ENCODE results near the gene CNTNAP4.

The CNTNAP4 gene

GRCh38 chr16:76565542-76565941 is 288.3 kb downstream of the CNTNAP4 start:
- Histone ChIP-seq H4K20me1 (ENCODE audit: insufficient read depth, low read length) (no peaks in the 10 kb centered on the region), H3K9me3 (ENCODE audit: insufficient read depth, low read length, severe bottlenecking) (no peaks in the 10 kb centered on the region), H2AFZ (ENCODE audit: low read depth, low read length) (no peak overlapping the region), H3K9ac (ENCODE audit: low read depth, low read length) (no peak overlapping the region), H3K4me2 (ENCODE audit: insufficient read depth, low read length) (no peak overlapping the region), H3K4me3 (ENCODE audit: low read depth in 1 of 2, low read length in 2 of 2) (no peak overlapping the region), H3K36me3 (ENCODE audit: insufficient read depth, low read length) (no peaks in the 10 kb centered on the region), H3K79me2 (ENCODE audit: insufficient read depth, low read length) (no peaks in the 10 kb centered on the region), H3K27me3 (ENCODE audit: insufficient read depth, low read length, poor library complexity) (no peaks in the 10 kb centered on the region), H3K27ac (ENCODE audit: low read length) (no peak overlapping the region), H3K4me1 (ENCODE audit: insufficient read depth, low read length) (no peaks in the 10 kb centered on the region)
- no peak for ATAC-seq (ENCODE audit: insufficient read depth, low read depth)
- no peak for TF ChIP-seq CTCF (IDR thresholded peaks at IDR 0.05; ENCODE audit: borderline replicate concordance, extremely low read depth, low read length, poor library complexity, severe bottlenecking)
- no peak for TF ChIP-seq EZH2 (IDR thresholded peaks at IDR 0.05; ENCODE audit: borderline replicate concordance, low read depth, low read length, severe bottlenecking)
- no peak for DNase-seq

- Histone ChIP-seq H3K9ac (ENCODE audit: low read depth, low read length) (no peak overlapping the region), H3K27ac (ENCODE audit: low read length) (no peak overlapping the region), H3K4me1 (ENCODE audit: insufficient read depth, low read length) (no peaks in the 10 kb centered on the region), H3K79me2 (ENCODE audit: insufficient read depth, low read length) (no peaks in the 10 kb centered on the region), H3K27me3 (ENCODE audit: insufficient read depth, low read length, poor library complexity) (no peaks in the 10 kb centered on the region), H2AFZ (ENCODE audit: low read depth, low read length) (no peak overlapping the region), H3K4me3 (ENCODE audit: low read depth in 1 of 2, low read length in 2 of 2) (no peak overlapping the region), H3K4me2 (ENCODE audit: insufficient read depth, low read length) (no peak overlapping the region), H4K20me1 (ENCODE audit: insufficient read depth, low read length) (no peaks in the 10 kb centered on the region), H3K9me3 (ENCODE audit: insufficient read depth, low read length, severe bottlenecking) (no peaks in the 10 kb centered on the region), H3K36me3 (ENCODE audit: insufficient read depth, low read length) (no peaks in the 10 kb centered on the region)
- no peak for DNase-seq
- ATAC-seq (ENCODE audit: insufficient read depth, low read depth): no peak
- TF ChIP-seq CTCF (IDR thresholded peaks at IDR 0.05; ENCODE audit: borderline replicate concordance, extremely low read depth, low read length, poor library complexity, severe bottlenecking) (no peak), EZH2 (IDR thresholded peaks at IDR 0.05; ENCODE audit: borderline replicate concordance, low read depth, low read length, severe bottlenecking) (no peak)
Measured at GRCh38 chr16:76571755-76572154, 294.6 kb downstream of the CNTNAP4 start.

- no peaks in the 10 kb centered on the region for H3K4me1 ChIP-seq (ENCODE audit: insufficient read depth, low read length)
- H3K27ac ChIP-seq (ENCODE audit: low read length): no peak overlapping the region
- H3K36me3 ChIP-seq (ENCODE audit: insufficient read depth, low read length): no peaks in the 10 kb centered on the region
- H3K27me3 ChIP-seq (ENCODE audit: insufficient read depth, low read length, poor library complexity): no peaks in the 10 kb centered on the region
- no peak overlapping the region for H2AFZ ChIP-seq (ENCODE audit: low read depth, low read length)
- H3K9me3 ChIP-seq (ENCODE audit: insufficient read depth, low read length, severe bottlenecking): no peaks in the 10 kb centered on the region
- no peaks in the 10 kb centered on the region for H4K20me1 ChIP-seq (ENCODE audit: insufficient read depth, low read length)
- DNase-seq (no peak), ATAC-seq (ENCODE audit: insufficient read depth, low read depth) (no peak)
- no peak overlapping the region for H3K4me3 ChIP-seq (ENCODE audit: low read depth in 1 of 2, low read length in 2 of 2)
- no peak overlapping the region for H3K4me2 ChIP-seq (ENCODE audit: insufficient read depth, low read length)
- no peaks in the 10 kb centered on the region for H3K79me2 ChIP-seq (ENCODE audit: insufficient read depth, low read length)
- no peak overlapping the region for H3K9ac ChIP-seq (ENCODE audit: low read depth, low read length)
- TF ChIP-seq CTCF (IDR thresholded peaks at IDR 0.05; ENCODE audit: borderline replicate concordance, extremely low read depth, low read length, poor library complexity, severe bottlenecking) (no peak), EZH2 (IDR thresholded peaks at IDR 0.05; ENCODE audit: borderline replicate concordance, low read depth, low read length, severe bottlenecking) (no peak)
Measured at GRCh38 chr16:76573281-76573680, 296.1 kb downstream of the CNTNAP4 start.

GRCh38 chr16:76574651-76575050 is 297.4 kb downstream of the CNTNAP4 start:
- TF ChIP-seq CTCF (IDR thresholded peaks at IDR 0.05; ENCODE audit: borderline replicate concordance, extremely low read depth, low read length, poor library complexity, severe bottlenecking): no peak
- TF ChIP-seq EZH2 (IDR thresholded peaks at IDR 0.05; ENCODE audit: borderline replicate concordance, low read depth, low read length, severe bottlenecking): no peak
- Histone ChIP-seq H3K4me1 (ENCODE audit: insufficient read depth, low read length) (no peaks in the 10 kb centered on the region), H3K4me2 (ENCODE audit: insufficient read depth, low read length) (no peak overlapping the region), H4K20me1 (ENCODE audit: insufficient read depth, low read length) (no peaks in the 10 kb centered on the region), H3K79me2 (ENCODE audit: insufficient read depth, low read length) (no peaks in the 10 kb centered on the region), H3K27ac (ENCODE audit: low read length) (no peak overlapping the region), H2AFZ (ENCODE audit: low read depth, low read length) (no peak overlapping the region), H3K9ac (ENCODE audit: low read depth, low read length) (no peak overlapping the region), H3K4me3 (ENCODE audit: low read depth in 1 of 2, low read length in 2 of 2) (no peak overlapping the region), H3K36me3 (ENCODE audit: insufficient read depth, low read length) (no peaks in the 10 kb centered on the region), H3K27me3 (ENCODE audit: insufficient read depth, low read length, poor library complexity) (no peaks in the 10 kb centered on the region), H3K9me3 (ENCODE audit: insufficient read depth, low read length, severe bottlenecking) (no peaks in the 10 kb centered on the region)
- DNase-seq (no peak), ATAC-seq (ENCODE audit: insufficient read depth, low read depth) (no peak)

Measured in DND-41 (cell line).